SK-N-SH treated with all-trans-retinoic acid at 6 μM for 48 hours (cell line): ENCODE measurements around the gene ASNSD1.

Experiments
- ARNTL ChIP-seq: fragments of 450-650 bp; formaldehyde crosslinking; IDR thresholded peaks from 2 replicates; pipeline ENCODE4 v1.5.0; 2020; ENCODE audit warnings: low read depth, mild to moderate bottlenecking, moderate library complexity, borderline replicate concordance
- BACH2 ChIP-seq: fragments of 250-450 bp; sonication (Bioruptor Pico); IDR thresholded peaks from 2 replicates; pipeline ENCODE4 v1.9.0; 2021; ENCODE audit warnings: mild to moderate bottlenecking, borderline replicate concordance
- ESRRG ChIP-seq: fragments of 250-450 bp; sonication (Bioruptor Pico); IDR thresholded peaks from 2 replicates; pipeline ENCODE4 v1.6.1; 2021; ENCODE audit warnings: mild to moderate bottlenecking
- ISL1 ChIP-seq: fragments of 250-450 bp; sonication (Bioruptor Pico); IDR thresholded peaks from 2 replicates; pipeline ENCODE4 v2.1.2; 2022; ENCODE audit warnings: mild to moderate bottlenecking, moderate library complexity
- OSR1 ChIP-seq: fragments of 250-450 bp; sonication (Bioruptor Pico); IDR thresholded peaks from 2 replicates; pipeline ENCODE4 v1.8.0; 2022; ENCODE audit warnings: moderate library complexity, mild to moderate bottlenecking, inconsistent platforms
- PATZ1 ChIP-seq: fragments of 250-450 bp; sonication (Bioruptor Pico); IDR thresholded peaks from 2 replicates; pipeline ENCODE4 v1.8.0; 2020; ENCODE audit warnings: mild to moderate bottlenecking, moderate library complexity, borderline replicate concordance
- SNAI2 ChIP-seq: fragments of 250-450 bp; sonication (Bioruptor Pico); IDR thresholded peaks from 2 replicates; pipeline ENCODE4 v1.5.0; 2020; ENCODE audit warnings: mild to moderate bottlenecking, moderate library complexity
- ZFP30 ChIP-seq: fragments of 450-650 bp; formaldehyde crosslinking; IDR thresholded peaks from 2 replicates; pipeline ENCODE4 v1.5.0; 2022; ENCODE audit warnings: mild to moderate bottlenecking, moderate library complexity
- ZNF565 ChIP-seq: fragments of 450-650 bp; formaldehyde crosslinking; conservative IDR thresholded peaks from 2 replicates; pipeline ENCODE4 v1.5.0; 2020; ENCODE audit warnings: low read depth, mild to moderate bottlenecking, moderate library complexity
- ZNF70 ChIP-seq: fragments of 450-650 bp; formaldehyde crosslinking; IDR thresholded peaks from 2 replicates; pipeline ENCODE4 v1.5.0; 2020; ENCODE audit warnings: mild to moderate bottlenecking, moderate library complexity

- no peak for TF ChIP-seq ISL1
- TF ChIP-seq SNAI2 (CRISPR knock-in tag): no peak
- no peak for TF ChIP-seq PATZ1 (CRISPR knock-in tag)
- TF ChIP-seq ARNTL: no peak
- TF ChIP-seq OSR1 (CRISPR knock-in tag): no peak
- TF ChIP-seq ESRRG (CRISPR knock-in tag): no peak
- TF ChIP-seq ZNF565 (CRISPR knock-in tag): no peak
- no peak for TF ChIP-seq ZNF70 (CRISPR knock-in tag)
- TF ChIP-seq ZFP30 (CRISPR knock-in tag): no peak
- TF ChIP-seq BACH2 (CRISPR knock-in tag): no peak
Observed at GRCh38 chr2:189702071-189702470, 40.8 kb downstream of the ASNSD1 start.
